GM19468 (cell line): ENCODE data around the gene PGGHG.
"Not testable (repeated sequence)": the region's sequence is repeated elsewhere in the genome, so short reads cannot be mapped to it uniquely, and the experiment has no call there.

Experiments
- ATAC-seq: cut with Tn5 transposase; IDR thresholded peaks from one replicate; pipeline ENCODE4 v1.9.1; 2021; ENCODE audit warnings: mild to moderate bottlenecking, moderate library complexity, moderate number of reproducible peaks; ENCODE audit not compliant: unreplicated experiment; ENCODE audit errors: extremely low read depth

The PGGHG gene

GRCh38 chr11:284105-285020, 4.6 kb upstream of the PGGHG start:
- no peak for ATAC-seq

- no peak for ATAC-seq
Measured at GRCh38 chr11:285021-285893, 3.7 kb upstream of the PGGHG start.

GRCh38 chr11:285894-286220, 3.1 kb upstream of the PGGHG start:
- ATAC-seq = no peak

- ATAC-seq = not testable (repeated sequence)
Measured at GRCh38 chr11:286977-287820, 1.7 kb upstream of the PGGHG start.

GRCh38 chr11:287821-288477, 977 bp upstream of the PGGHG start:
- no peak for ATAC-seq

GRCh38 chr11:289398-289711, 429 bp downstream of the PGGHG start:
- no peak for ATAC-seq

GRCh38 chr11:289712-290620, 1.0 kb downstream of the PGGHG start:
- no peak for ATAC-seq

GRCh38 chr11:290621-291231, 1.8 kb downstream of the PGGHG start:
- no peak for ATAC-seq

GRCh38 chr11:291281-292210, 2.6 kb downstream of the PGGHG start:
- ATAC-seq = no peak

- no peak for ATAC-seq
Measured at GRCh38 chr11:292211-293121, 3.5 kb downstream of the PGGHG start.

GRCh38 chr11:293271-293851, 4.4 kb downstream of the PGGHG start:
- no peak for ATAC-seq

GRCh38 chr11:293852-294661, 5.1 kb downstream of the PGGHG start:
- no peak for ATAC-seq

- no peak for ATAC-seq
Measured at GRCh38 chr11:294780-295179, 5.9 kb downstream of the PGGHG start.

GRCh38 chr11:295351-296170, 6.6 kb downstream of the PGGHG start:
- ATAC-seq = no peak
